HepG2 (cell line): ENCODE results near the gene ZNF821. TPM values are rescaled to one million over a fixed set of nuclear protein-coding genes. Genes with fewer than 3 reads are reported as not detected.

Source experiments
- ELF1 ChIP-seq: sonication (generic); formaldehyde crosslinking; IDR thresholded peaks from 2 replicates; pipeline ENCODE4 v1.4.0; 2020; ENCODE audit warnings: missing genetic modification reagents
- GTF2F1 ChIP-seq: fragments of 150-350 bp; IDR thresholded peaks from 2 replicates; pipeline ENCODE4 v1.6.1; 2014; ENCODE audit warnings: low read length
- HES4 ChIP-seq: sonication (generic); formaldehyde crosslinking; IDR thresholded peaks from 2 replicates; pipeline ENCODE4 v1.9.0; 2021; ENCODE audit warnings: mild to moderate bottlenecking, missing genetic modification reagents, borderline replicate concordance
- HOXA5 ChIP-seq: sonication (generic); formaldehyde crosslinking; IDR thresholded peaks from 2 replicates; pipeline ENCODE4 v1.4.0; 2020; ENCODE audit warnings: missing genetic modification reagents
- KDM2A ChIP-seq: sonication (generic); formaldehyde crosslinking; IDR thresholded peaks from 2 replicates; pipeline ENCODE4 v1.4.0; 2020; ENCODE audit warnings: low read depth, missing genetic modification reagents, borderline replicate concordance
- KDM4B ChIP-seq: sonication (generic); formaldehyde crosslinking; IDR thresholded peaks from 2 replicates; pipeline ENCODE4 v1.4.0; 2020; ENCODE audit warnings: missing genetic modification reagents
- MED13 ChIP-seq: sonication (generic); formaldehyde crosslinking; IDR thresholded peaks from 2 replicates; pipeline ENCODE4 v1.5.0; 2020; ENCODE audit warnings: missing genetic modification reagents
- NCOA5 ChIP-seq: sonication (generic); formaldehyde crosslinking; IDR thresholded peaks from 2 replicates; pipeline ENCODE4 v1.4.0; 2020; ENCODE audit warnings: missing genetic modification reagents
- NFIC ChIP-seq: IDR thresholded peaks from 2 replicates; pipeline ENCODE4 v1.6.1; 2012; ENCODE audit warnings: mild to moderate bottlenecking, low read length, inconsistent platforms
- NR2F2 ChIP-seq: IDR thresholded peaks from 2 replicates; pipeline ENCODE4 v1.6.1; 2012; ENCODE audit warnings: low read depth, inconsistent platforms, borderline replicate concordance
- RARA ChIP-seq: IDR thresholded peaks from 2 replicates; pipeline ENCODE4 v1.6.1; 2016; ENCODE audit warnings: missing genetic modification reagents, missing compliant biosample characterization
- SMC3 ChIP-seq: IDR thresholded peaks from 2 replicates; pipeline ENCODE4 v1.6.1; 2011; ENCODE audit warnings: low read length, improper control_type of control experiment
- THYN1 ChIP-seq: sonication (generic); formaldehyde crosslinking; IDR thresholded peaks from 2 replicates; pipeline ENCODE4 v1.8.1; 2023; ENCODE audit warnings: low read depth, mild to moderate bottlenecking, moderate library complexity, missing genetic modification reagents, borderline replicate concordance
- TOE1 ChIP-seq: sonication (generic); formaldehyde crosslinking; IDR thresholded peaks from 2 replicates; pipeline ENCODE4 v1.4.0; 2020; ENCODE audit warnings: mild to moderate bottlenecking, missing genetic modification reagents
- TP53 ChIP-seq: sonication (generic); formaldehyde crosslinking; conservative IDR thresholded peaks from 2 replicates; pipeline ENCODE4 v1.4.0; 2020; ENCODE audit warnings: missing genetic modification reagents
- ZFP36 ChIP-seq: fragments of 150-350 bp; IDR thresholded peaks from 2 replicates; pipeline ENCODE4 v1.6.1; 2018; ENCODE audit warnings: borderline replicate concordance, low read length, low read depth; ENCODE audit not compliant: partially characterized antibody
- ZFP82 ChIP-seq: sonication (generic); formaldehyde crosslinking; IDR thresholded peaks from 2 replicates; pipeline ENCODE4 v1.5.1; 2020; ENCODE audit warnings: mild to moderate bottlenecking, missing genetic modification reagents, borderline replicate concordance
- ZKSCAN5 ChIP-seq: sonication (generic); formaldehyde crosslinking; IDR thresholded peaks from 2 replicates; pipeline ENCODE4 v1.5.1; 2020; ENCODE audit warnings: mild to moderate bottlenecking, missing genetic modification reagents
- ZNF326 ChIP-seq: sonication (generic); formaldehyde crosslinking; IDR thresholded peaks from 2 replicates; pipeline ENCODE4 v1.4.0; 2020; ENCODE audit warnings: missing genetic modification reagents, borderline replicate concordance
- ZNF570 ChIP-seq: sonication (generic); formaldehyde crosslinking; IDR thresholded peaks from 2 replicates; pipeline ENCODE4 v1.4.0; 2020; ENCODE audit warnings: mild to moderate bottlenecking, missing genetic modification reagents, borderline replicate concordance
- ZNF792 ChIP-seq: IDR thresholded peaks from 2 replicates; pipeline ENCODE4 v1.6.1; 2016
- ZSCAN30 ChIP-seq: sonication (generic); formaldehyde crosslinking; IDR thresholded peaks from 2 replicates; pipeline ENCODE4 v1.5.0; 2020; ENCODE audit warnings: mild to moderate bottlenecking, missing genetic modification reagents
- polyA plus RNA-seq, 8 experiments: library from polyadenylated mRNA; depleted of rRNA in 3 of 8; stranded (reverse) in 7 of 8; unstranded in 1 of 8; fragments of >200 nt; fragmentation: Illumina TruSeq in 4 of 8; extraction: Trizol in 4 of 8; gene quantifications; 2 replicates each; pipeline versions ENCODE4 v1.2.1 to v1.2.3, GENCODE V29; 2011 to 2016; ENCODE audit warnings: low read depth in 4 of 8, missing spikeins in 1 of 8, mixed read lengths in 1 of 8; ENCODE audit not compliant: insufficient read depth in 1 of 8
- total RNA-seq, 5 experiments: library from RNA; depleted of rRNA; stranded (reverse); fragments of >200 nt; fragmentation: Illumina TruSeq; extraction: Trizol; gene quantifications; 2 replicates each; pipeline ENCODE4 v1.2.3, GENCODE V29; 2016; ENCODE audit warnings: low read depth in 1 of 5
- TF ChIP-seq, protein P1 (sequence below): sonication (generic); formaldehyde crosslinking; IDR thresholded peaks from 2 replicates; pipeline ENCODE4 v1.5.0; 2020; ENCODE audit warnings: mild to moderate bottlenecking, missing genetic modification reagents
- TF ChIP-seq, protein P2 (sequence below): sonication (generic); formaldehyde crosslinking; IDR thresholded peaks from 2 replicates; pipeline ENCODE4 v1.5.0; 2020; ENCODE audit warnings: missing genetic modification reagents
- TF ChIP-seq, protein P3 (sequence below): fragments of 450-650 bp; IDR thresholded peaks from 2 replicates; pipeline ENCODE4 v1.6.1; 2016

ZNF821 gene
- total and polyA plus RNA-seq, 2 of the 13 experiments (the other 11 are each of a cell fraction or from before 2014, with no cell fraction given), result 7.0 to 9.1 TPM

DNA sequence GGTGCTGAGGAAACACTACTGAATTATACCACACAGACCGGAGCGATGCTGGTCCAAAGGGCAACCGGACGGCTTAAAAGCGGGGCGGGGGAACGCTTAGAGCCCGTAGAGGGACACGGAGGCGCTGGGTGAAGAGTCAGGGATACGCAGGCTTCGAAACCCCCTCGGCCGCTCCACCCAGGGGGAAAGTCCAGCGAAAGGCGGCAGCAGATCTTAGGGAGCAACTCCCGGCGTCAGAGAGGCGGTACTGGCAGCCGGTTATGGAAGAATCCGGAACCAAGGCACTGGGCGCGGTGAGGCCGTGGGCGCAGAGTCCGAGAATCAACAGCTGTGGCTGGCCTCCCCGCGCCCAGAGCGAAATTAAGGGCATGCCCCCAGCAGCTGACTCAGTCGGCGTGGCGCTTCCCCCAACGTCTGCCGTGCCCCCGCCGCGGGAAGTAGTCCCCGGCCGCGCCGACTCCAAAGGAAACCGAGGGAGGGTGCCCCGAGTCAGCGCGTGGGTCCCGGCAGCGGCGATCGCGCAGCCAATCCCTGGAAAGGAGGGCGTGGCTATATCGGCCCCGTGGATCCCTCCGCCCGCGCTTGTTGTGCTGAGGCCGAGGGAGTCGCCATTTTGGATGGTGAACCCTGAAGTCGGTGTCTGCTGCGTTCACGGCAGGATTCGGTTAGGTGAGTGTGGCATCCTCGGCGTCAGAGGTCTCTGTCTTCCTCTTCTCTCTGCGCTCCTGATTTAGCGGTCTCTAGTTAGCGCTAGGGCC is 11.1 kb upstream of the ZNF821 start, which contains the start of gene IST1 (continued):
- TF ChIP-seq ZSCAN30 (CRISPR knock-in tag), result peak; percentile 97
- TF ChIP-seq ZNF570 (CRISPR knock-in tag), result peak; percentile 97
- TF ChIP-seq HOXA5, result peak; percentile 98
- TF ChIP-seq HES4 (CRISPR knock-in tag), result peak; percentile 86; the same call in 1 of the 2 replicates
- TF ChIP-seq, protein P1, sequence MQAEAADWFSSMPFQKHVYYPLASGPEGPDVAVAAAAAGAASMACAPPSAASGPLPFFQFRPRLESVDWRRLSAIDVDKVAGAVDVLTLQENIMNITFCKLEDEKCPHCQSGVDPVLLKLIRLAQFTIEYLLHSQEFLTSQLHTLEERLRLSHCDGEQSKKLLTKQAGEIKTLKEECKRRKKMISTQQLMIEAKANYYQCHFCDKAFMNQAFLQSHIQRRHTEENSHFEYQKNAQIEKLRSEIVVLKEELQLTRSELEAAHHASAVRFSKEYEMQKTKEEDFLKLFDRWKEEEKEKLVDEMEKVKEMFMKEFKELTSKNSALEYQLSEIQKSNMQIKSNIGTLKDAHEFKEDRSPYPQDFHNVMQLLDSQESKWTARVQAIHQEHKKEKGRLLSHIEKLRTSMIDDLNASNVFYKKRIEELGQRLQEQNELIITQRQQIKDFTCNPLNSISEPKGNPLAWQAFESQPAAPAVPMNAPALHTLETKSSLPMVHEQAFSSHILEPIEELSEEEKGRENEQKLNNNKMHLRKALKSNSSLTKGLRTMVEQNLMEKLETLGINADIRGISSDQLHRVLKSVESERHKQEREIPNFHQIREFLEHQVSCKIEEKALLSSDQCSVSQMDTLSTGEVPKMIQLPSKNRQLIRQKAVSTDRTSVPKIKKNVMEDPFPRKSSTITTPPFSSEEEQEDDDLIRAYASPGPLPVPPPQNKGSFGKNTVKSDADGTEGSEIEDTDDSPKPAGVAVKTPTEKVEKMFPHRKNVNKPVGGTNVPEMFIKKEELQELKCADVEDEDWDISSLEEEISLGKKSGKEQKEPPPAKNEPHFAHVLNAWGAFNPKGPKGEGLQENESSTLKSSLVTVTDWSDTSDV, result peak; percentile 98
- TF ChIP-seq ZNF792 (CRISPR knock-in tag), result peak; percentile 88
- TF ChIP-seq THYN1 (CRISPR knock-in tag), result peak; percentile 72; the same call in 1 of the 2 replicates
- peak; percentile 99 for TF ChIP-seq KDM2A (CRISPR knock-in tag)
- peak; percentile 66 for TF ChIP-seq GTF2F1
- peak; percentile 89; the same call in 1 of the 2 replicates for TF ChIP-seq ZFP82 (CRISPR knock-in tag)
- peak; percentile 94 for TF ChIP-seq TP53
- TF ChIP-seq ZFP36, result peak; percentile 85
- TF ChIP-seq RARA (CRISPR knock-in tag), result peak; percentile 91
- peak; percentile 97 for TF ChIP-seq KDM4B (CRISPR knock-in tag)
- TF ChIP-seq NFIC, result 0 out of 2 replicates have a peak, but pooled peaks have one; percentile 56
- peak; percentile 97 for TF ChIP-seq MED13 (CRISPR knock-in tag)
- TF ChIP-seq NCOA5 (CRISPR knock-in tag), result peak; percentile 81; the same call in 1 of the 2 replicates
- peak; percentile 42; the same call in 1 of the 2 replicates for TF ChIP-seq ZKSCAN5 (CRISPR knock-in tag)
- TF ChIP-seq TOE1 (CRISPR knock-in tag), result no peak; the same call in 1 of the 2 replicates
- peak; percentile 88 for TF ChIP-seq ELF1
- TF ChIP-seq NR2F2, result peak; percentile 77; the same call in 1 of the 2 replicates
- TF ChIP-seq, protein P2, sequence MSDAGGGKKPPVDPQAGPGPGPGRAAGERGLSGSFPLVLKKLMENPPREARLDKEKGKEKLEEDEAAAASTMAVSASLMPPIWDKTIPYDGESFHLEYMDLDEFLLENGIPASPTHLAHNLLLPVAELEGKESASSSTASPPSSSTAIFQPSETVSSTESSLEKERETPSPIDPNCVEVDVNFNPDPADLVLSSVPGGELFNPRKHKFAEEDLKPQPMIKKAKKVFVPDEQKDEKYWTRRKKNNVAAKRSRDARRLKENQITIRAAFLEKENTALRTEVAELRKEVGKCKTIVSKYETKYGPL, result peak; percentile 83; the same call in 1 of the 2 replicates
- TF ChIP-seq ZNF326 (CRISPR knock-in tag), result 0 out of 2 replicates have a peak, but pooled peaks have one; percentile 29
- TF ChIP-seq, protein P3, sequence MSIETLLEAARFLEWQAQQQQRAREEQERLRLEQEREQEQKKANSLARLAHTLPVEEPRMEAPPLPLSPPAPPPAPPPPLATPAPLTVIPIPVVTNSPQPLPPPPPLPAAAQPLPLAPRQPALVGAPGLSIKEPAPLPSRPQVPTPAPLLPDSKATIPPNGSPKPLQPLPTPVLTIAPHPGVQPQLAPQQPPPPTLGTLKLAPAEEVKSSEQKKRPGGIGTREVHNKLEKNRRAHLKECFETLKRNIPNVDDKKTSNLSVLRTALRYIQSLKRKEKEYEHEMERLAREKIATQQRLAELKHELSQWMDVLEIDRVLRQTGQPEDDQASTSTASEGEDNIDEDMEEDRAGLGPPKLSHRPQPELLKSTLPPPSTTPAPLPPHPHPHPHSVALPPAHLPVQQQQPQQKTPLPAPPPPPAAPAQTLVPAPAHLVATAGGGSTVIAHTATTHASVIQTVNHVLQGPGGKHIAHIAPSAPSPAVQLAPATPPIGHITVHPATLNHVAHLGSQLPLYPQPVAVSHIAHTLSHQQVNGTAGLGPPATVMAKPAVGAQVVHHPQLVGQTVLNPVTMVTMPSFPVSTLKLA, result peak; percentile 84
- TF ChIP-seq SMC3, result 0 out of 2 replicates have a peak, but pooled peaks have one; percentile 6
